GM12891 (cell line): ENCODE results near the gene APOBEC3C.
"Not testable (repeated sequence)": the region's sequence is repeated elsewhere in the genome, so short reads cannot be mapped to it uniquely, and the experiment has no call there.

ENCODE experiments used
- POLR2A ChIP-seq: IDR thresholded peaks from 2 replicates; pipeline ENCODE4 v1.6.1; 2011; ENCODE audit warnings: low read depth, low read length, control low read depth
- POLR2AphosphoS5 ChIP-seq: IDR thresholded peaks from 2 replicates; pipeline ENCODE4 v1.6.1; 2011; ENCODE audit warnings: low read depth, low read length, control low read depth
- TAF1 ChIP-seq: IDR thresholded peaks from 2 replicates; pipeline ENCODE4 v1.6.1; 2011; ENCODE audit warnings: low read depth, low read length, control low read depth

DNA sequence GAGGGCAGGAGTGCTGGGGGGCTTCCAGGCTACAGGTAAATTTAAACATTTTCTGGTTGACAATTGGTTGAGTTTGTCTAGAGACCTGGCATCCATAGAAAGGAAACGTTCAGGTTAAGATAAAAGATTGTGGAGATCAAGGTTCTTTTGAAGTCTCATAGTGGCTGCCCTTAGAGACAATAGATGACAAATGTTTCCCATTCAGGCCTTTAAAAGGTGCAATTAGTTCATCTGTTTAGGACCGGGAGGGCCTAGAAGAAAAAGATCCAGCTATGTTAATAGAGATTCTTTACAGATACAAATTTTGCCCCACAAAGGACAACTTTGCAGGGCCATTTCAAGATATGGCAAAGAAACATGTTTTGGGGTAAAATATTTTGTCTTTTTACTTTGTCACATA lies 23.0 kb downstream of the APOBEC3C start:
- not testable (repeated sequence) for TF ChIP-seq TAF1, POLR2A, POLR2AphosphoS5
